Immature natural killer cell (primary cell): ENCODE measurements around the gene FTCD. TPM values are rescaled to one million over a fixed set of nuclear protein-coding genes. Genes with fewer than 3 reads are reported as not detected.
"Not testable (repeated sequence)": the region's sequence is repeated elsewhere in the genome, so short reads cannot be mapped to it uniquely, and the experiment has no call there.

Experiments used
- DNase-seq, 3 donors: peaks; one replicate each; pipeline ENCODE4 v3.0.0; 2022; ENCODE audit warnings: mixed read lengths in 1 of 3
- H3K27ac Mint-ChIP-seq, 6 donors: one replicate each; pipeline ENCODE4 v1.8.0; 2020; ENCODE audit warnings: mixed read lengths in 6 of 6, mild to moderate bottlenecking in 5 of 6, inconsistent platforms in 4 of 6, moderate library complexity in 3 of 6
- H3K27me3 Mint-ChIP-seq, 3 donors: one replicate each; pipeline ENCODE4 v1.8.0; 2020 to 2021; ENCODE audit warnings: low read depth in 3 of 3, mild to moderate bottlenecking in 3 of 3, mixed read lengths in 3 of 3, moderate library complexity in 3 of 3, inconsistent platforms in 1 of 3
- H3K36me3 Mint-ChIP-seq, 3 donors: one replicate each; pipeline ENCODE4 v1.8.0; 2020; ENCODE audit warnings: mixed read lengths in 3 of 3, inconsistent platforms in 2 of 3, mild to moderate bottlenecking in 2 of 3
- H3K4me1 Mint-ChIP-seq, 2 donors: one replicate each; pipeline ENCODE4 v1.8.0; 2020; ENCODE audit warnings: inconsistent platforms in 2 of 2, mild to moderate bottlenecking in 2 of 2, mixed read lengths in 2 of 2, moderate library complexity in 1 of 2
- H3K4me3 Mint-ChIP-seq, 5 donors: one replicate each; pipeline ENCODE4 v1.8.0; 2020; ENCODE audit warnings: mild to moderate bottlenecking in 5 of 5, mixed read lengths in 5 of 5, inconsistent platforms in 3 of 5, moderate library complexity in 3 of 5
- H3K9me3 Mint-ChIP-seq, 6 donors: one replicate each; pipeline ENCODE4 v1.8.0; 2020; ENCODE audit warnings: mild to moderate bottlenecking in 6 of 6, mixed read lengths in 6 of 6, inconsistent platforms in 4 of 6, moderate library complexity in 3 of 6
- polyA plus RNA-seq, 3 donors: library from polyadenylated mRNA; unstranded; fragments of 300-500 nt; fragmentation: Illumina TruSeq; gene quantifications; one replicate each; pipeline ENCODE4 v1.2.3, GENCODE V29; 2021

Gene FTCD
- polyA plus RNA-seq, 3 donors from 2014 or later, result not detected

- H3K36me3 Mint-ChIP-seq, result peaks cover 0 to 4% (median 0%) of the 10 kb centered on the region in 3 donors
- no peak overlapping the region for H3K4me3 Mint-ChIP-seq
- peaks cover 0 to 15% (median 6%) of the 10 kb centered on the region in 6 donors for H3K9me3 Mint-ChIP-seq
- H3K4me1 Mint-ChIP-seq, result no peaks in the 10 kb centered on the region
- peaks cover 0 to 2% (median 0%) of the 10 kb centered on the region in 3 donors for H3K27me3 Mint-ChIP-seq
- no peak overlapping the region for H3K27ac Mint-ChIP-seq
- no peak for DNase-seq
These were observed 44.7 kb downstream of the FTCD start for GRCh38 chr21:46110499-46111192.

- peaks cover 0 to 6% (median 2%) of the 10 kb centered on the region in 3 donors for H3K27me3 Mint-ChIP-seq
- H3K4me1 Mint-ChIP-seq, result no peaks in the 10 kb centered on the region
- peaks cover 0 to 4% (median 0%) of the 10 kb centered on the region in 3 donors for H3K36me3 Mint-ChIP-seq
- no peak overlapping the region for H3K4me3 Mint-ChIP-seq
- H3K9me3 Mint-ChIP-seq, result peaks cover 0 to 16% (median 7%) of the 10 kb centered on the region in 6 donors
- no peak overlapping the region for H3K27ac Mint-ChIP-seq
- DNase-seq, result no peak
These were observed 45.8 kb downstream of the FTCD start for GRCh38 chr21:46109313-46110221.

- Mint-ChIP-seq H3K4me1 (no peaks in the 10 kb centered on the region), H3K27me3 (peaks cover 4 to 11% (median 9%) of the 10 kb centered on the region in 3 donors), H3K4me3 (no peak overlapping the region), H3K9me3 (peaks cover 2 to 23% (median 8%) of the 10 kb centered on the region in 6 donors), H3K36me3 (peaks cover 5 to 11% (median 5%) of the 10 kb centered on the region in 3 donors), H3K27ac (no peak overlapping the region)
- no peak for DNase-seq
These were observed 46.5 kb downstream of the FTCD start for GRCh38 chr21:46108827-46109312.

- not testable (repeated sequence) for H3K4me1 Mint-ChIP-seq, H3K27ac Mint-ChIP-seq, H3K4me3 Mint-ChIP-seq, DNase-seq
- Mint-ChIP-seq H3K9me3 (peaks cover 5 to 38% (median 18%) of the 10 kb centered on the region in 6 donors), H3K27me3 (peaks cover 6 to 20% (median 16%) of the 10 kb centered on the region in 3 donors), H3K36me3 (peaks cover 5 to 11% (median 11%) of the 10 kb centered on the region in 3 donors)
These were observed 48.0 kb downstream of the FTCD start for GRCh38 chr21:46107376-46107775.

- DNase-seq, result no peak
- Mint-ChIP-seq H3K9me3 (peaks cover 7 to 41% (median 20%) of the 10 kb centered on the region in 6 donors), H3K36me3 (peaks cover 8 to 15% (median 11%) of the 10 kb centered on the region in 3 donors), H3K4me1 (peaks cover 11 to 15% of the 10 kb centered on the region in 2 donors), H3K27ac (peak overlapping the region in 1 of 6 donors; percentile 26), H3K27me3 (peaks cover 18 to 41% (median 22%) of the 10 kb centered on the region in 3 donors), H3K4me3 (no peak overlapping the region)
These were observed 51.3 kb downstream of the FTCD start for GRCh38 chr21:46104104-46104503.

- H3K9me3 Mint-ChIP-seq, result peaks cover 6 to 26% (median 16%) of the 10 kb centered on the region in 6 donors
- DNase-seq, result peak in 2 of 3 donors; percentile 33 to 57
- peak overlapping the region; percentile 27 to 70 (median 65) for H3K4me3 Mint-ChIP-seq
- H3K27me3 Mint-ChIP-seq, result peaks cover 21 to 42% (median 22%) of the 10 kb centered on the region in 3 donors
- peak overlapping the region; percentile 17 to 85 (median 62) for H3K27ac Mint-ChIP-seq
- peaks cover 8 to 11% (median 11%) of the 10 kb centered on the region in 3 donors for H3K36me3 Mint-ChIP-seq
- H3K4me1 Mint-ChIP-seq, result peaks cover 18 to 21% of the 10 kb centered on the region in 2 donors
These were observed 54.5 kb downstream of the FTCD start for GRCh38 chr21:46100906-46101305.

- Mint-ChIP-seq H3K36me3 (peaks cover 8 to 11% (median 11%) of the 10 kb centered on the region in 3 donors), H3K4me3 (peak overlapping the region; percentile 27 to 70 (median 65)), H3K9me3 (peaks cover 6 to 26% (median 15%) of the 10 kb centered on the region in 6 donors), H3K4me1 (peaks cover 18 to 21% of the 10 kb centered on the region in 2 donors), H3K27me3 (peaks cover 23 to 41% (median 25%) of the 10 kb centered on the region in 3 donors), H3K27ac (peak overlapping the region; percentile 12 to 85 (median 76))
- no peak for DNase-seq
These were observed 55.0 kb downstream of the FTCD start for GRCh38 chr21:46100426-46100825.

- peaks cover 18 to 21% of the 10 kb centered on the region in 2 donors for H3K4me1 Mint-ChIP-seq
- DNase-seq, result no peak
- H3K4me3 Mint-ChIP-seq, result peak overlapping the region; percentile 59 to 70 (median 65)
- peaks cover 6 to 26% (median 15%) of the 10 kb centered on the region in 6 donors for H3K9me3 Mint-ChIP-seq
- H3K27ac Mint-ChIP-seq, result peak overlapping the region in 2 of 6 donors; percentile 30 to 85
- peaks cover 8 to 11% (median 11%) of the 10 kb centered on the region in 3 donors for H3K36me3 Mint-ChIP-seq
- H3K27me3 Mint-ChIP-seq, result peaks cover 24 to 42% (median 26%) of the 10 kb centered on the region in 3 donors
These were observed 55.4 kb downstream of the FTCD start for GRCh38 chr21:46100020-46100419.

- Mint-ChIP-seq H3K27me3 (peaks cover 23 to 42% (median 24%) of the 10 kb centered on the region in 3 donors), H3K9me3 (peaks cover 6 to 24% (median 13%) of the 10 kb centered on the region in 6 donors)
These were observed 55.9 kb downstream of the FTCD start for GRCh38 chr21:46099476-46099875.

GRCh38 chr21:46098303-46099141, 56.9 kb downstream of the FTCD start:
- Mint-ChIP-seq H3K4me1 (peaks cover 23 to 27% of the 10 kb centered on the region in 2 donors), H3K9me3 (peaks cover 4 to 15% (median 12%) of the 10 kb centered on the region in 6 donors), H3K4me3 (peak overlapping the region; percentile 64 to 79 (median 70)), H3K36me3 (peaks cover 3 to 6% (median 4%) of the 10 kb centered on the region in 3 donors), H3K27me3 (peaks cover 16 to 39% (median 20%) of the 10 kb centered on the region in 3 donors), H3K27ac (peak overlapping the region in 1 of 6 donors; percentile 30)
- DNase-seq, result peak in 2 of 3 donors; percentile 8 to 29

More at GRCh38 chr21:46099476-46099875, 55.9 kb downstream of the FTCD start:
- Mint-ChIP-seq H3K36me3 (peaks cover 7 to 11% (median 10%) of the 10 kb centered on the region in 3 donors), H3K27ac (no peak overlapping the region), H3K4me1 (peaks cover 20 to 23% of the 10 kb centered on the region in 2 donors), H3K4me3 (peak overlapping the region in 4 of 5 donors; percentile 64 to 79 (median 69))
- peak in 1 of 3 donors; percentile 21 for DNase-seq

- peaks cover 2 to 6% (median 5%) of the 10 kb centered on the region in 6 donors for H3K9me3 Mint-ChIP-seq
- H3K27ac Mint-ChIP-seq, result peak within 1 kb of the TSS in 4 of 6 donors; percentile 24 to 33 (median 28)
- H3K4me3 Mint-ChIP-seq, result peak within 1 kb of the TSS; percentile 66 to 79 (median 70)
- peaks cover 26 to 27% of the 10 kb centered on the region in 2 donors for H3K4me1 Mint-ChIP-seq
- peaks cover 12 to 34% (median 20%) of the 10 kb centered on the region in 3 donors for H3K27me3 Mint-ChIP-seq
- peaks cover 3 to 4% (median 3%) of the 10 kb centered on the region in 3 donors for H3K36me3 Mint-ChIP-seq
- DNase-seq, result peak; percentile 25 to 49 (median 33)
These were observed 57.8 kb downstream of the FTCD start, which contains the start of gene COL6A2 for GRCh38 chr21:46097336-46098293. TSS of gene COL6A2 (plus strand) at chr21:46098112.
